ENCODE results near the gene GMDS.

The GMDS gene

DNA sequence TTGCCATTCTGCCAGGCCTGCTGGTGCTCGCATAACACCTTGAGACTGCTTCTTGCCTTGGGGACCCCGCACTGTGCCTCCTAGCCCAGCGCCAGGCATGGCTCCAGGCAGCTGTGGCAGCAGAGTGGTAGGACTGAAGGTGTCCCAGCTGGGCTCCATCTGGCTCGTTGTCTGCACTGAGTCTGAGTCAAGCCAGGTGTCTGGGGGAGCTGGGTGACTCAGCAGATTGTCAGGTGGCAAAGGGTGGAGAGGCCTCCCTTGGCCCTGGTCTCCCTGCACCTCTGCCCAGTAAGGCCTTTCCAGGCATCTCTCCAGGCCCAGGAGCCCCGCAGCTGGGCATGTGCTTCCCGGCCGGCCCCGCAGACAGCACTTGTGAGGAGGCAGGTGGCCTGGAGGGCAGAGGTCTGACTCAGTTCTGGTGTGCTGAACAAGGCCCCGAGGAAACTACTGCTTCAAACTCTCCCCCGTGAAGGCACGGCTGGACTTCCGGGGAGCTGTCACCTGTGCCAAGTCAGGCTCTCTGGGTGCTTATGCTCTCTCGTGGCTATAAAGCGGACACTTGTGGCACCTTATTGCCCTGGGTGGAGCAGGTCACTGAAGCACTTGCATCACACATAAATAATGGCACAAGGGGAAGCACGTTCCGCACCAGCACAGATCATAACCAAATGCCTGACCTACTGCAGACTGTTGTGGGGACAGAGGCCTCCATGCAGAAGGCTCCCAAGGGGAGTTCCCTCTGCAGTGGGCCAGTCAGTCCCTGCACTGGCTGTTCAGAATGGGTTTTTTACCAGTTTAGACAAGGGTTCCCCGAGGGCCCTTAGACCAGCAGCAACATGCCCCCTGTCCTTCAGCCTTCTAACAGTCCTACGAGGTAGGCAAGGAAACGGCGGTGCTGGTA, 608.2 kb downstream of the GMDS start:
- H3K36me3 Mint-ChIP-seq (ENCODE audit: low read depth): peaks cover 2% of the 10 kb centered on the region
- no peaks in the 10 kb centered on the region for H3K9me3 Mint-ChIP-seq
- no peak overlapping the region for H3K4me3 Mint-ChIP-seq
- H3K27me3 Mint-ChIP-seq: peaks cover 2% of the 10 kb centered on the region
- DNase-seq: no peak
- no peak for ATAC-seq
- H3K27ac Mint-ChIP-seq: no peak overlapping the region
- no peaks in the 10 kb centered on the region for H3K4me1 Mint-ChIP-seq

DNA sequence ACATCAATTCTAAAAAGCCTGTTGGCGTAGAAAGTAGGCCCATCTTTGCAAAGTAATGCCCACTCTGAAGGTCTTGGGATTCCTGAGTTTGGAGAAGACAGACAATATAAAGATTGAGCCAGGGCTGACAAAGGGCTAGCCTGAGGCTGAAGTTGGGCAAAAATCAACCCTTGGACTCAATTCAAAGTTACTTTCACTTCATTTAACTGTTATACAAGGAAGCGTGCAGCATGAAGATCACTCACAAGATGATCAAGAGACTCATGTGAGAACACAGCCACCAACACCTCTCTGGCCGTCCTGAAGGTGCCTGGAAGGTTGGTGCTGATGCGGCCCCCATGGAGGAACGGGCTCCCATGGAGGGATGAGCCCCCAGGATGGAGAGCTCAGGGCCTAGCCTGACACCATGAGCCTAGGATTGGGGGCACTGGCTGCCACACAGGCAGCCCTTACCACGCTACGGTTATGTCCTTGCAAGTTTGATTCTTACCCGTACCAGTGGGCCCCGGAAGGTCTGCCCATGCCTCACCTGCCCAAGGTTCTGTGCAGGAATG, 609.1 kb downstream of the GMDS start:
- no peaks in the 10 kb centered on the region for H3K9me3 Mint-ChIP-seq
- no peak for ATAC-seq

DNA sequence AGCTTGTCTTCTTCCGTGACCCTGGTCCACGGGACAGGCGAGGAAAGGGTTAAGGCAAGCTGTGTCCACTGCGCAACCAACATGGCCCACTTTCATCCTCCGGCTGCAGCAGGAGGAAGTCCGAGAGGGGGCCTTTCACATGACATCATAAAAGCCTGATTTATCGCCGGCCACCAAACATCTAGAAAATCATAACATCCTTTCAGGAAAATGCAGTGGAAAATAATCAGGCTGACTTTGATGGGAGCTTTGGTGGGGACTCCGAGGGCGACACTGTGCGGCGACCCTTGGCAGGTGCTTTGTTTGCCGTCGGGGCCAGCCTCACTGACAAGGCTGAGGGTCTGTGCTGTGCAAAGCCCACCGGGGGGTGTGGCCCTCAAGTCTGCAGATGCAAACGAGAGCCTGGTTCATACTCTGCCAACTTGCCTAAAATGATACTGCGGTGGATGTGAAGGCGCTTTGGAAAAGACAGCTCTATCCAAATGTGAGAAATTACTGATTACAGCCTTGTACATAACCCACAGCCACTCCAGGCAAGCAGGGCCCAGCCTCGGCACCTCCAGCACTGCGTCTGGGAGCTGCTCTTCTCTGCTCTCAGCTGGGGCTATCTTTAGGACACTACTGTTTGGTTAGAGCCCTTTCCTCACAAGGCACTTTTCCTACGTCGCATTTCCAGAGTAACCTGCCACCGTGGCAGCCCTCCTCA, 609.9 kb downstream of the GMDS start:
- no peaks in the 10 kb centered on the region for H3K4me1 Mint-ChIP-seq
- H3K27ac Mint-ChIP-seq: no peak overlapping the region
- H3K27me3 Mint-ChIP-seq: peaks cover 3% of the 10 kb centered on the region
- no peak overlapping the region for H3K4me3 Mint-ChIP-seq
- H3K9me3 Mint-ChIP-seq: no peaks in the 10 kb centered on the region
- DNase-seq (no peak), ATAC-seq (no peak)
- H3K36me3 Mint-ChIP-seq (ENCODE audit: low read depth): peaks cover 2% of the 10 kb centered on the region

More for the DNA sequence above, 609.1 kb downstream of the GMDS start:
- H3K4me1 Mint-ChIP-seq: no peaks in the 10 kb centered on the region
- no peak overlapping the region for H3K4me3 Mint-ChIP-seq
- no peak for DNase-seq
- H3K27me3 Mint-ChIP-seq: peaks cover 3% of the 10 kb centered on the region
- H3K27ac Mint-ChIP-seq: no peak overlapping the region
- H3K36me3 Mint-ChIP-seq (ENCODE audit: low read depth): peaks cover 2% of the 10 kb centered on the region

DNA sequence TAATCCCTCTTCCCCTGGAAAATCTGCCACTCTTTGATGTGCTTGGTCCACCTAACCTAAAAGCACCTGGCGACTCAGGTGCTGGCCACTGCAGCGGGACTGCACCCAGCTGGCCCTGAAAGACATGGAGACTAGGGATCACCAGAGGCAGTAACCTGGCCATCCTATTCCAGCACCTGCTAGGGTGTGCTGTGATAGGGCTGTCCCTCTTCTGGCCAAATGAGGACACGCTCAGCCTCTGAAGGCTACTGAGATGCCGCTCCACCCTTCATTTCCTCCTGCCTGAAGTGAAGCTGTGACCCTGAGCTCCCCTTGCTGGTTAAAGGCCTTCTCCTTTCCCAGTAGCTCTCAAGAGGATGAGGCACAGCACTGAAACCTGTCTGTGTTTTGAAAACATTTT, 611.3 kb downstream of the GMDS start:
- DNase-seq (no peak), ATAC-seq (no peak)
- Mint-ChIP-seq H3K4me3 (no peak overlapping the region), H3K27ac (no peak overlapping the region), H3K36me3 (ENCODE audit: low read depth) (peaks cover 2% of the 10 kb centered on the region), H3K9me3 (no peaks in the 10 kb centered on the region), H3K4me1 (no peaks in the 10 kb centered on the region), H3K27me3 (peaks cover 7% of the 10 kb centered on the region)

DNA sequence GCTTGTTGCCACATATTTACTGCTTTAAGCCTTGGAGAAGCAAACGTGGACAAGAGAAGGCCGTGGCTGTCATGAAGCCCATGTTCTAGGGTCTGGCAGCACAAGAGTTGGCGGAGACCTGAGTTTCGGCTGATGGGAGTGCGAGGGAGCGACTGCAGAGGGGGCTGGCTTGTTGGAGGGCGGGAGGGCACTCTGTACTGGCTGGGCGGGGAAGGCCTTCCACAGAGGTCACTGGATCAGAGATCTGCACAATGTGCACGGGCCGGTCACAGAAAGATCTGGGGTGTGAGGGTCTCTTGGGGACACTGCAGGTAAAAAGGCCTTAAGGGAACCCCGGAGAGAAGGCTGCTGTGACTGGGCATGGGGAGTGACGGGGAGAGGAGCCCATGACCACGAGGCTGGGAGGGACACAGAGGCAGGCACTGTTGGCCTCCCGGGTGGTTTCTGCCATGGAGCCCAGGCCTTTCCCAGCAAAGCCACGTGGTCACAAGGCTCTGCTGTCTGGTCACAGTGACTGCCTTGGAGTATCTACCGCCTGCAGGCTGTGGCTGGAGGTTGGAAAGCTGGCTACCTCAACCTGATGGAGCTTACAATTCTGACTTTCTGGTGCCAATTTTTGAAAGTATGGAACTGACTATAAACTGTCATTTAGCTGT, 611.9 kb downstream of the GMDS start:
- Mint-ChIP-seq H3K4me1 (no peaks in the 10 kb centered on the region), H3K27ac (no peak overlapping the region)
- no peak for ATAC-seq

DNA sequence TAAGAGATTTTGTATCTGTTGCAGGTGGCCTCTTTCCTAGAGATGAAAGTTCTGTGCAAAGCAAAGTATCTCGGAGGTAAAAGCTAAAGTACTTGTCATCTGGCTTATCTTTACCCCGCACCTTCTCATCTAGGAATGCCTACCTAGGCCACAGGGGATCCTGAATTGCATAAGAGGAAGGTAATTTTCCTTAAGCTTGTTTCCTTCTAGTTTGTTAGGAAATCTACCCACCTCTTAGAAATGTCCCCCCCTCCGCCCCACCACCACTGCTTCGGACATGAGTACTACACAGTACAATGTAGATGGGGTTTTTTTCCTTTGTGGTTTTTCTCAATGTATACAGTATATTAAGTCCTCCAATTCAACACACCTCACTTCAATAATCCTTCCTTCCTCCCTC, 614.2 kb downstream of the GMDS start:
- peaks cover 33% of the 10 kb centered on the region for H3K27me3 Mint-ChIP-seq

More for the DNA sequence above, 611.9 kb downstream of the GMDS start:
- Mint-ChIP-seq H3K36me3 (ENCODE audit: low read depth) (no peaks in the 10 kb centered on the region), H3K4me3 (no peak overlapping the region), H3K27me3 (peaks cover 12% of the 10 kb centered on the region), H3K9me3 (no peaks in the 10 kb centered on the region)
- no peak for DNase-seq

DNA sequence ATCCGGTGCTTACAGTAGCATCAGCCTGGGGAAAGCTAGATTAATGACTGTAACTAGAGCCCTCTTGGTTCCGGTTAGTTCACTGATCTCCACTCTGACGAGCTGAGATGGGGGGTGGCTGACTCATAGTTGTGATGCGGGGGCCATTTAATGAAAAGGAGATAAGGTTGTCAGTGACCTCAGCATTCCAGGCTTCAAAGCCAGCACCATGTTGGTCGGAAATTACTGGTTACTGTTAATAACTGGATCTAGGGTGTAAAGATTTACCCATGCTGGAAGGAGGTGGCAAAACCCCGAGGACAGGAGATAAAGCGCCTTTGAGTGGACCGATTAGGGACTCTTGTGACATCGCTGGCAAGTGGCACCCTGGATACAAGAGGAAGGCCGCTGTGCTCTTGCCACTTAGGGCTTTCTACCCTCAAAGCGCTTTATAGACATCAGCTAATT, 614.6 kb downstream of the GMDS start:
- ATAC-seq (no peak), DNase-seq (no peak)
- Mint-ChIP-seq H3K27ac (no peak overlapping the region), H3K27me3 (peaks cover 37% of the 10 kb centered on the region), H3K4me1 (peaks cover 6% of the 10 kb centered on the region), H3K4me3 (no peak overlapping the region), H3K36me3 (ENCODE audit: low read depth) (no peaks in the 10 kb centered on the region), H3K9me3 (no peaks in the 10 kb centered on the region)

More for the DNA sequence above, 614.2 kb downstream of the GMDS start:
- no peaks in the 10 kb centered on the region for H3K36me3 Mint-ChIP-seq (ENCODE audit: low read depth)
- H3K27ac Mint-ChIP-seq: no peak overlapping the region
- DNase-seq (no peak), ATAC-seq (no peak)
- no peak overlapping the region for H3K4me3 Mint-ChIP-seq
- no peaks in the 10 kb centered on the region for H3K9me3 Mint-ChIP-seq
- H3K4me1 Mint-ChIP-seq: peaks cover 2% of the 10 kb centered on the region

DNA sequence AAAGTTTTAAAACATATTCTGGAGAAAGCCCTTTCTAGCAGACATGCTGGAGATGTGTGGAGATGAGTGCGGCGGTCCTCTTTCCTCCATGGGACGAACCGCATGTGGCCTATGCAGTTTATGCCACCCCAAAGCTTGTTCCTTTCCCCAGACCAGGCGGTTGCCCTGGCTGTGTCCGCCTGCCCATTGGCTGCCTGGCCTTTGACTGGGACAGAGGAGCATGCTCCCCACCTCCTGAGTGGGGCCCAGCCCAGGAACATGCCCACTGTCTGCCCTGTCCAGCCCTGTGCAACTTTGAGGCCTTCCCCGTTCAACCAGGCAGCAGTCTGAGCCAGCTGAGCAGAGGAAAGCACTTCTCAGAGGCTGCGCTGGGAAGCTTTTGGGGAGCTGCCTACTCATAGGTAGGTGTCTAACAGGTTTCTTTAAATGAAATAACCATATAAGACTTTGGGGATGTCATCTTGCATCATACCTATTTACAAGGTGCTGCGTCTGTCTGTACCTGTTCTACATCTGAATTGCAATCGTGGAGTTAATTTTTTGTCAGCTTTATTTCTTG, 615.1 kb downstream of the GMDS start:
- H3K4me3 Mint-ChIP-seq: no peak overlapping the region
- H3K36me3 Mint-ChIP-seq (ENCODE audit: low read depth): no peaks in the 10 kb centered on the region
- DNase-seq: no peak
- H3K4me1 Mint-ChIP-seq: peaks cover 8% of the 10 kb centered on the region
- peaks cover 41% of the 10 kb centered on the region for H3K27me3 Mint-ChIP-seq
- H3K9me3 Mint-ChIP-seq: no peaks in the 10 kb centered on the region
- ATAC-seq: no peak
- no peak overlapping the region for H3K27ac Mint-ChIP-seq

DNA sequence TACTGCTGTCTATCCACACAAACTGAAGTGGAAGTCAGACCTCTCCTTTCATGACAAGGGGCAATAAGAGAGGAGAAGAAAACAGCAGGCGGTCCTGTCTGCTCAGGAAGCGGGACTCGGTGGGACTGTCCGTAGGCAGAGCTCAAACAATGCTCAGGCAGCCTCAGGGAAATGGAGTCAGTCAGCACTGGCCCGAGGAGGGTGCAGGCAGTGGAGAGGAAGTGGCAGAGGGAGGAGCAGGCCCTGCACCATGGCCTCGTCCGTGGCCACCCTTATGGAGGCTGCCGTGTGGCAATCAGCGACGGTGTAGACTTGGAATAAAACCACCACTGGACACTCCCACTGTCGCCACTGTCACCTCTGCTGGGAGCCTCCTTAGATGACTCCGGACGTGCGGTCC, 616.1 kb downstream of the GMDS start:
- no peak overlapping the region for H3K4me3 Mint-ChIP-seq
- ATAC-seq (no peak), DNase-seq (no peak)
- H3K27me3 Mint-ChIP-seq: peaks cover 47% of the 10 kb centered on the region
- no peaks in the 10 kb centered on the region for H3K36me3 Mint-ChIP-seq (ENCODE audit: low read depth)
- no peaks in the 10 kb centered on the region for H3K9me3 Mint-ChIP-seq
- H3K27ac Mint-ChIP-seq: no peak overlapping the region
- peaks cover 12% of the 10 kb centered on the region for H3K4me1 Mint-ChIP-seq

DNA sequence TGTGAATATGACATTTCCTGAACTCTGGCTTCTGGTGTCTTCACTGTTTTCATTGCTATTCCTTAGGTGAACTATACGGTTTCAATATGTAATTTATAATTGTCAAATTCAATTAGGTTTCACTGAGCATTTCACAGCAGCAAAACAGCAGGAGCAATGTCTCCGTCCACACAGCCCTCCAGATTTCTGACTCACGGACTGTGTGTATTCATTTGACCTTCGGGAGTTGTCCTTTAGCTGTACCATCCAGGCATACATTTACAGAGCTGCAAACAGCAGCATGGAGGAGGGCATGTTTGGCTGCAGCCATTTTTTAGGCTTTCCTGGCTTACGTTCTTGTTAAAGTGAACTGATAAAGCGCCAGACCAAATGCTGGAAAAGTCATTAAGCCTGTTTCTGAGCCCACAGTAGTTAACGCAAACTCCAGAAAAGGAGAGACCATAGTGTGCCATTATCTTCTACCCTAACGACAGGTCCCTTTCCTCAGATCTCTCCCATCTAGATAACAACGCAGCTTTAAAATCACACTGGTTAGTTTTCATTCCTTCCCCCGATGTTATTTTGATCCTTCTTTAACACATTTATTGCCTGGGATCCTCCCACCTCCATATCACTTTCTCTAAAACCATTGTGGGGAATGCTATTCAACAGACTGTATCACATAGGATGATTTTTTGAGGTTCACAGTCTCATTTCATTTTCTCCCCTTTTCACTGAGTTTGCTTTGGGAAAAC, 617.4 kb downstream of the GMDS start:
- no peak overlapping the region for H3K4me3 Mint-ChIP-seq

DNA sequence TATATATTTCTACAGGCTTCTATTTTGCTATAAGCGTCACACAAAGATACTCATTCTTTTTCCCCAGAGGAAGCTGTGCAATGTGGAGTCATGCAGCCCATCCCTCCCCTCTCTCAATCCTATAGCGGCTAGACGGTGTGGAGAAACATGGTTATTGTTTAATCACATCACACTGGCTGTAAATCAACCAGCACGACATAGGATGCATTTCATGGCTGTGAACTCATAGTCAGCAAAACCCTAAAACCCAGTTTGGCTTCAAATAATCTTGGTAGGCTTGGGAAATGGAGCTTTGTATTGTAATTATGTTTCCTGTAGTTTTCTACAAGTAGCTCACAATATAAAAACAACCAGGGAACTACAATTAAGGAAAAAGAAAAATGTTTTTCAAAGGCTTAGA, 618.9 kb downstream of the GMDS start:
- H3K36me3 Mint-ChIP-seq (ENCODE audit: low read depth): peaks cover 7% of the 10 kb centered on the region
- peaks cover 60% of the 10 kb centered on the region for H3K27me3 Mint-ChIP-seq
- H3K27ac Mint-ChIP-seq: no peak overlapping the region
- H3K4me1 Mint-ChIP-seq: peaks cover 13% of the 10 kb centered on the region
- no peak overlapping the region for H3K4me3 Mint-ChIP-seq
- ATAC-seq (no peak), DNase-seq (no peak)
- no peaks in the 10 kb centered on the region for H3K9me3 Mint-ChIP-seq

More for the DNA sequence above, 617.4 kb downstream of the GMDS start:
- ATAC-seq: no peak
- H3K27ac Mint-ChIP-seq: no peak overlapping the region
- H3K4me1 Mint-ChIP-seq: peaks cover 13% of the 10 kb centered on the region
- peaks cover 54% of the 10 kb centered on the region for H3K27me3 Mint-ChIP-seq
- DNase-seq: no peak
- H3K36me3 Mint-ChIP-seq (ENCODE audit: low read depth): peaks cover 4% of the 10 kb centered on the region
- no peaks in the 10 kb centered on the region for H3K9me3 Mint-ChIP-seq

DNA sequence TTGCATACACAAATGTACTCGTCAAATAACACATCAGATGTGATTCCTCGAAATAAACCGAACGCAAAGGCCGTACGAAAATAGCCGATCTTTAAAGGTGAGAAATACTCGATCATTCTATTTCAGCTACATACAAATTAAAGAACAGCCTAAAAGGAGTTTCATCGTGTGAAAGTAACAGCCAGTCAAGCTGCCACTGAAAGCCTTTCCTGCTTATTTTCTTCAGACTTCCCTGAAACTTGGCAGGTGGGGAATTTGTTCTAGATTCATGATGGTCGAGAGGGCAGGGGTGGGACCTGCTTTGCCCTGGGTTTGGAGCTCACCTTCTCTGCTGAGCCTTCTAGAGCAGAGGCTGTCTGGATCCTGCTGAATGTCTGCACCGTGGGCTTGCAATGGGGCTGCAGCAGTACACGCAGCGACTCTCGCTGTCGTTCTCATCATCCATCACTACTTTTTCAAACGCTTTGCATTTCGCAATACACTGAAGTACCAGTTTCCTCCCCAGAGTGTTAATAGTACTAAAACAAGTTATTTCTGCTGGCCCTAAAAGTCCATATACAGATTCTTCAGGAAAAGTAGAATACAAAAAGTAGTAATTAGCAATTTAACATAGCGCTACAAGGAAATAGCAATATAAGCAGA, 619.5 kb downstream of the GMDS start:
- Mint-ChIP-seq H3K4me3 (no peak overlapping the region), H3K36me3 (ENCODE audit: low read depth) (peaks cover 7% of the 10 kb centered on the region), H3K27ac (no peak overlapping the region), H3K9me3 (no peaks in the 10 kb centered on the region), H3K4me1 (peaks cover 13% of the 10 kb centered on the region), H3K27me3 (peaks cover 61% of the 10 kb centered on the region)
- no peak for DNase-seq
- no peak for ATAC-seq

Data from activated naive CD8-positive, alpha-beta T cell treated with anti-CD3 and anti-CD28 coated beads, Interleukin-2, amount 50 U/mL, for 24 hours (primary cell).